SK-N-MC (cell line): Measurements from ENCODE around the gene SETD3.

ENCODE experiments used
- DNase-seq: peaks from one replicate; pipeline ENCODE4 v3.0.0-alpha.2; 2011; ENCODE audit warnings: low read depth, low spot score
- H3K27ac ChIP-seq: fragments of 200-600 bp; sonication (generic); 2 replicates; pipeline ENCODE4 v1.5.1; 2016; ENCODE audit warnings: mixed run types
- H3K36me3 ChIP-seq: fragments of 200-600 bp; sonication (generic); 2 replicates; pipeline ENCODE4 v1.6.1; 2017; ENCODE audit warnings: antibody characterized with exemption, low read length, mixed read lengths; ENCODE audit not compliant: insufficient read depth
- H3K4me3 ChIP-seq: fragments of 200-600 bp; sonication (generic); 2 replicates; pipeline ENCODE4 v1.5.1; 2016
- H3K9ac ChIP-seq: fragments of 200-600 bp; sonication (generic); 2 replicates; pipeline ENCODE4 v1.8.0; 2017; ENCODE audit warnings: mixed run types, mixed read lengths; ENCODE audit not compliant: insufficient read length
- H3K9me3 ChIP-seq: fragments of 200-600 bp; sonication (generic); 2 replicates; pipeline ENCODE4 v1.6.1; 2017; ENCODE audit warnings: low read depth, mild to moderate bottlenecking, antibody characterized with exemption, low read length, moderate library complexity, mixed read lengths
- EZH2 ChIP-seq: fragments of 200-600 bp; sonication (generic); IDR thresholded peaks from one replicate; pipeline ENCODE4 v1.6.1; 2017; ENCODE audit warnings: antibody characterized with exemption
- FOXP2 ChIP-seq: optimal IDR thresholded peaks from 2 replicates; pipeline ENCODE3; 2011; ENCODE audit warnings: mild to moderate bottlenecking, moderate library complexity; ENCODE audit not compliant: insufficient read depth; ENCODE audit errors: extremely low read length, control extremely low read depth
- POLR2AphosphoS5 ChIP-seq: IDR thresholded peaks from 2 replicates; pipeline ENCODE4 v1.6.1; 2012; ENCODE audit warnings: mild to moderate bottlenecking, low read depth, low read length, borderline replicate concordance

SETD3 gene

DNA sequence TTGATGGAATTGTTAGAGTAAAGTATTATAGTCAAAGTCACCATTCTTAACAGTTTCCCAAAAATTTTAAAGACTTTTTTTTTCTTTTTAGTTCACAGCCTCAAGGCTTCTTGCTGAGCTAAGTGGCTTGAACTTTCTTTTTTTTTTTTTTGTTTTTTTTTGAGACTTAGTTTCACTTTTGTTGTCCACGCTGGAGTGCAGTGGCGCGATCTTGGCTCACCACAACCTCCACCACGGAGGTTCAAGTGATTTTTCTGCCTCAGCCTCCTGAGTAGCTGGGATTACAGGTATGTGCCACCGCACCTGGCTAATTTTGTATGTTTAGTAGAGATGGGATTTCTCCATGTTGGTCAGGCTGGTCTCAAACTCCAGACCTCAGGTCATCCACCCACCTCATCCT, 92.8 kb downstream of the SETD3 start:
- H3K36me3 ChIP-seq, result no peaks in the 10 kb centered on the region
- no peak overlapping the region for H3K4me3 ChIP-seq
- no peak for DNase-seq
- no peak overlapping the region for H3K9ac ChIP-seq
- no peak for TF ChIP-seq POLR2AphosphoS5
- TF ChIP-seq EZH2, result no peak
- TF ChIP-seq FOXP2, result no peak
- H3K27ac ChIP-seq, result no peak overlapping the region
- H3K9me3 ChIP-seq, result no peaks in the 10 kb centered on the region

DNA sequence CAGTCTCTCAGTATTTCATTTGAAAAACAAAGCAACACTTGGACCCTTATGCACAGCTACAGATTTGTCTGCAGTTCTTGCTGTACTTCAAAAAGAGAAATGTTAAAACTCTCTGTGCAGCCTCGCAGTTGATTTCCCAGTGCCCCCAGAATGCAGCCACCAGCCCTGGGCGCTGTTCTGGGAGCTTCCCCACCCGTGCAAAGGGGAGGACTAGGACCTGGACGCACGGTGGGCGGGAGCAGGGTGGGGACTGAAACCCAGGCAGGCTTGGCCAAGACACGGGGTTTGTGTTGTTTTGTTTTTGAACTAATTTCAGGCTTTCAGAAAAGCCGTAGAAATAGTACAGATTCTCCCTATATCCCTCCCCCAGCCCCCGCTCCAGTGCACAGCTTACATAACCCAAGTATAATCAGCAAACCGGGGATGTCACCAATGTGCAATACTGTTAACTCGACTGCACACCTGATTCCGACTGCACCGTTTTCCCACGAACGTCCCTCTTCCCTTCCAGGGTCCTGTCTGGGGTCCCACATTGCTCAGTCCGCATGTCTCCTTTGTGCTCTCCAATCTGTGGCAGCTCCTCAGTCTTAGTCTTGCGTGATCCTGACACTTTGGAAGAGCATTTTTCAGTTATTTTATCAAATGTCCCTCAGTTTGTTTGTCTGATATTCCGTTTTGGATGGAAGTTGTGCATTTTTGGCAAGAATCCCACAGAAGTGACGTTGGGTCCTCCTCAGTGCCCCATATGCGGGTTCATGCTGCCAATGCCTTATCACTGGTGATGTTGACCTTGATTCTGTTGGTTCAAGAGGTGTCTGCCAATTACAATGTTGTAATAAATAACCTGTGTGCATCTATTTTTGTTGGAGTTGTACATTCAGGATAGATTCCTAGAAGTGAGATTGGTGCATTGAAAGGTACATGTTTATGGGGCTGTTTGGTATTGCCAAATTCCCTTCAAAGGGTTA, 95.9 kb downstream of the SETD3 start:
- TF ChIP-seq POLR2AphosphoS5 (no peak), EZH2 (no peak), FOXP2 (no peak)
- Histone ChIP-seq H3K4me3 (no peak overlapping the region), H3K36me3 (no peaks in the 10 kb centered on the region), H3K9ac (no peak overlapping the region), H3K27ac (no peak overlapping the region), H3K9me3 (no peaks in the 10 kb centered on the region)
- no peak for DNase-seq

GRCh38 chr14:99383472-99384449, 96.9 kb downstream of the SETD3 start:
- no peaks in the 10 kb centered on the region for H3K36me3 ChIP-seq
- H3K4me3 ChIP-seq, result no peak overlapping the region

GRCh38 chr14:99382781-99383471, 97.7 kb downstream of the SETD3 start:
- no peak for DNase-seq
- TF ChIP-seq FOXP2 (no peak), POLR2AphosphoS5 (no peak), EZH2 (no peak)
- Histone ChIP-seq H3K4me3 (no peak overlapping the region), H3K9ac (no peak overlapping the region), H3K27ac (no peak overlapping the region), H3K36me3 (no peaks in the 10 kb centered on the region), H3K9me3 (no peaks in the 10 kb centered on the region)

More at GRCh38 chr14:99383472-99384449, 96.9 kb downstream of the SETD3 start:
- no peak for DNase-seq
- no peak for TF ChIP-seq FOXP2
- TF ChIP-seq EZH2, result no peak
- no peak for TF ChIP-seq POLR2AphosphoS5
- no peak overlapping the region for H3K27ac ChIP-seq
- H3K9me3 ChIP-seq, result no peaks in the 10 kb centered on the region
- no peak overlapping the region for H3K9ac ChIP-seq

DNA sequence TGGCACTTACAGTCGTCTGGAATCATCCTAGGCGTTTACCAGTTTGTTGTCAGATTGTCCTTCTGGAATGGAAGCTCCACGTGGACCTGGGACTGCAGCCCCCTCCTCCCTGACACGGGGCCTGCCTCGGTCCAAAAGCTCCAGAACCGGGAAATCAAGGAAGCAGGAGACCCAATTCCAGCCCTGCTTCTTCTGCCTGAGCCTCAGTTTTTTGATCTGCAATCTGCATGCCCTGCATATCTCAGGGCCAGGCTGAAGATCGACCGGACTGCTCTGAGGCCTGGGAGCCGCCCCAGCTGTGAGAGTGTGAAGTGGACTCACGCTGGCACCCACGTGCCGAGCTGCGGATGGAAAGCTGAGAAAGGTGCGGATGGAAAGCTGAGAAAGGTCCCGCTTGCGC, 98.6 kb downstream of the SETD3 start:
- TF ChIP-seq EZH2, result no peak
- TF ChIP-seq POLR2AphosphoS5, result no peak
- TF ChIP-seq FOXP2, result no peak
- H3K9me3 ChIP-seq, result no peaks in the 10 kb centered on the region
- H3K4me3 ChIP-seq, result no peak overlapping the region
- no peak overlapping the region for H3K27ac ChIP-seq
- no peak for DNase-seq
- H3K9ac ChIP-seq, result no peak overlapping the region
- no peaks in the 10 kb centered on the region for H3K36me3 ChIP-seq

DNA sequence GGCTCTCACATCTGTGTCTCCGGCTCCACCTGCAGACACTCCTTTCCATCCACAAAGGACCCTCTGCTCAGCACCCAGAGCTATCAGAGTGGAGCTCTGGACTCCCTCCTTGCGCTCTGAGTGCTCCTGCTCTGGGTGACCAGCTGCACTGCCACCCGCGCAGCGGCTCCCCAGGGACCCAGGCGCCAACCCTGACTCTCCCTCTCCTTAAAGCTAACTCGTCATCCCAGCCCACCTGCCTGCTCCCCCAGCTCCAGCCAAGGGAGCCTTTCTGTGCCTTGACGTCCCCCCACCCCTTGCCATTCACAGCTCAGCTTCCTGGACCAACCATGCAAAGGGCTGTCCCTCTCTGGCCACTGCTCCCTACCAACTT, 99.0 kb downstream of the SETD3 start:
- Histone ChIP-seq H3K4me3 (no peak overlapping the region), H3K9ac (no peak overlapping the region)
- TF ChIP-seq FOXP2 (no peak), POLR2AphosphoS5 (no peak), EZH2 (no peak)

GRCh38 chr14:99380991-99381687, 99.5 kb downstream of the SETD3 start:
- no peak for TF ChIP-seq POLR2AphosphoS5
- TF ChIP-seq EZH2, result no peak
- no peak for TF ChIP-seq FOXP2
- Histone ChIP-seq H3K27ac (no peak overlapping the region), H3K9ac (no peak overlapping the region), H3K9me3 (no peaks in the 10 kb centered on the region), H3K4me3 (no peak overlapping the region), H3K36me3 (no peaks in the 10 kb centered on the region)
- DNase-seq, result no peak

More for the DNA sequence above, 99.0 kb downstream of the SETD3 start:
- Histone ChIP-seq H3K27ac (no peak overlapping the region), H3K36me3 (no peaks in the 10 kb centered on the region), H3K9me3 (no peaks in the 10 kb centered on the region)
- DNase-seq, result no peak

DNA sequence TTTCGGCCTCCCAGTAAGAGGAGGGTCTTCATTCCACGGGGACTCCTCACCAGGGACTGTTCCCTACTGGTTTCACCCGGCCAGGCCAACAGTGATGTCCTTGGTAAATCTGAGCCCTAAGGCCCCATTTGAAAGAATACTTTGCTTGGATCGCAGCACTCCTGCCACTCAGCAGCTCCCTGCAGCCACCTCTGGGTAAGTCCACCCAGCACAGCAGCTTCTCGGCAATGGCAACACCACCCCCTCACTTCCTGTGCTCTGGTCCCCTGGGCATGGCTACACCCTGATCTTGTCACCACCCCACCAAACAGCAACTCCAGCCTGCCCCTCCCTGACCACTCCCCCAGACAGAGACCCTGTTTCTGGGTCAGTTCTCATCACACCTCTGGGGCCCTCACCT, 100.3 kb downstream of the SETD3 start:
- no peaks in the 10 kb centered on the region for H3K36me3 ChIP-seq
- no peak overlapping the region for H3K4me3 ChIP-seq
- H3K27ac ChIP-seq, result no peak overlapping the region
- no peak overlapping the region for H3K9ac ChIP-seq
- no peaks in the 10 kb centered on the region for H3K9me3 ChIP-seq
- no peak for TF ChIP-seq FOXP2
- TF ChIP-seq POLR2AphosphoS5, result no peak
- no peak for TF ChIP-seq EZH2
- no peak for DNase-seq
